Keratinocyte (primary cell): ENCODE measurements around the gene GPR160.

Experiments used
- CTCF ChIP-seq, 3 experiments: IDR thresholded peaks in 1 of 3; conservative IDR thresholded peaks in 1 of 3; optimal IDR thresholded peaks in 1 of 3; 2 replicates in 2 of 3; 3 replicates in 1 of 3; pipeline versions ENCODE3 to v1.5.1; 2011; ENCODE audit warnings: low read length in 3 of 3, mild to moderate bottlenecking in 3 of 3, moderate library complexity in 2 of 3, control low read depth in 1 of 3, inconsistent platforms in 1 of 3; ENCODE audit not compliant: insufficient read depth in 2 of 3; ENCODE audit errors: extremely low read depth in 1 of 3
- EZH2 ChIP-seq: IDR thresholded peaks from one replicate; pipeline ENCODE4 v1.6.1; 2012; ENCODE audit warnings: inconsistent platforms, mild to moderate bottlenecking, low read length, moderate library complexity

DNA sequence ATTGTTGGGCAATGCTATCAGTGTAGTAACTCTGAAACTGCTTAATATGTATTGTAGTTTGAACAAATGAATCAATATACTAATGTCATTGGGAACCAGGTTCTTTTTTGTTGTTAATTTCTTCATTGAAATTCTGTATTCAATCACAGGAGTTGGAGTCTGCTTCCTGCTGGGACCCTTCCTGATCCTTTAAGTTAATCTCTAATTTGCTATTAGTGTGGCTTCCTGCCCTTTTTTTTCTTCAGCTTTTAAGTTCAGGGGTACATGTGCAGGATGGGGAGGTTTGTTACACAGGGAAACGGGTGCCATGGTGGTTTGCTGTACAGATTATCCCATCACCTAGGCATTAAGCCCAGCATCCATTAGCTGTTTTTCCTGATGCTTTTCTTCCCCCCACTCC, 21.7 kb downstream of the GPR160 start:
- no peak for TF ChIP-seq CTCF (optimal IDR thresholded peaks at IDR 0.05 in 1 of 3, IDR thresholded peaks at IDR 0.05 in 1 of 3, conservative IDR thresholded peaks at IDR 0.05 in 1 of 3; ENCODE audit: extremely low read depth in 1 of 3, insufficient read depth in 2 of 3, low read length in 3 of 3)
- no peak for TF ChIP-seq EZH2
